B cell (primary cell): Measurements from ENCODE around the gene IFIT2.

Experiments
- CTCF ChIP-seq: fragments of 200-600 bp; IDR thresholded peaks from one replicate; pipeline ENCODE4 v1.8.0; 2022; ENCODE audit warnings: antibody characterized with exemption, mild to moderate bottlenecking
- EZH2 ChIP-seq: IDR thresholded peaks from 2 replicates; pipeline ENCODE4 v1.6.1; 2012; ENCODE audit warnings: borderline replicate concordance, low read depth, mild to moderate bottlenecking, moderate library complexity, low read length; ENCODE audit not compliant: insufficient read depth, poor library complexity, severe bottlenecking

GRCh38 chr10:89345367-89346000 is 43.6 kb downstream of the IFIT2 start:
- TF ChIP-seq CTCF, result no peak
- no peak for TF ChIP-seq EZH2
